ENCODE measurements around the gene TMEM183A.
"Not testable (repeated sequence)": the region's sequence is repeated elsewhere in the genome, so short reads cannot be mapped to it uniquely, and the experiment has no call there.

The TMEM183A gene, protein sequence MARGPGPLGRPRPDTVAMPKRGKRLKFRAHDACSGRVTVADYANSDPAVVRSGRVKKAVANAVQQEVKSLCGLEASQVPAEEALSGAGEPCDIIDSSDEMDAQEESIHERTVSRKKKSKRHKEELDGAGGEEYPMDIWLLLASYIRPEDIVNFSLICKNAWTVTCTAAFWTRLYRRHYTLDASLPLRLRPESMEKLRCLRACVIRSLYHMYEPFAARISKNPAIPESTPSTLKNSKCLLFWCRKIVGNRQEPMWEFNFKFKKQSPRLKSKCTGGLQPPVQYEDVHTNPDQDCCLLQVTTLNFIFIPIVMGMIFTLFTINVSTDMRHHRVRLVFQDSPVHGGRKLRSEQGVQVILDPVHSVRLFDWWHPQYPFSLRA

DNA sequence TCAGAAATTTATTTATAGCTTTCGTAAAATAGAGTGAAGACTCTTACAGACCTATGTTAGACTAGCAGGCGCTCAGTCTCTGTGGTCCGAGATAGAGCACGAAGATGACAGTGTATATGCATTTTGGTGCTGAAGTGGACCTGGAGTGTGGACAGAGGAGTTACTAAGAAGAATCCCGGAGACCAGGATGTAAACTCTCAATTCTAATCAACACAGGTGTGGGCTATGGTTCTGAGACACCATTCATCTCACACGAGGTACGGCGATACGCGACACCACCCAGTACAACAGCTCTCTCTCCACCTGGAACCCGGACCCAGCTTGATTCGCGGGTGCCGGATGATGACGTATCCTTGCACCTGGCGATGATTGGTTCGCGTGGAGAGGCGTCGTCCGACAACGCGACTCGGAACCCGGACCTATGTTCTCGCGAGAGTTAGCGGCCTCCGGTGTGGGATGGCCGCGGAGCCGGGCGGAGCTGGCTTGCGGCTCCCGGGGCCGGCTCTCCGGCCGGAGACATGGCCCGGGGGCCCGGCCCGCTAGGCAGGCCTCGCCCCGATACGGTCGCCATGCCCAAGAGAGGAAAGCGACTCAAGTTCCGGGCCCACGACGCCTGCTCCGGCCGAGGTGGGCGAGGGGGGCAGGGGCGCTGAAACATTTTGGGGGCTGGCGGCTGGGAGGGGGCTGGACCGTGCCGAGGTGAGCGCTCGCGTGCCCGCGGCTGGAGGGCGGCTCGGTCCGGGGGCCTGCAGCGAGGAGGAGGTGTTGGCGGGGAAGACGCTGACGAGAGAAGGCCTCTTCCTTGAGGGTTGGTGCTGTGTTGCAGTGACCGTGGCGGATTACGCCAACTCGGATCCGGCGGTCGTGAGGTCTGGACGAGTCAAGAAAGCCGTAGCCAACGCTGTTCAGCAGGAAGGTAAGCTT lies at the start of gene TMEM183A:
TSS of gene TMEM183A (plus strand) at position 427 of the 924 bp plus-strand sequence. CDS start at position 519, 92 bp downstream.
- peak; percentile 94 for DNase-seq

DNA sequence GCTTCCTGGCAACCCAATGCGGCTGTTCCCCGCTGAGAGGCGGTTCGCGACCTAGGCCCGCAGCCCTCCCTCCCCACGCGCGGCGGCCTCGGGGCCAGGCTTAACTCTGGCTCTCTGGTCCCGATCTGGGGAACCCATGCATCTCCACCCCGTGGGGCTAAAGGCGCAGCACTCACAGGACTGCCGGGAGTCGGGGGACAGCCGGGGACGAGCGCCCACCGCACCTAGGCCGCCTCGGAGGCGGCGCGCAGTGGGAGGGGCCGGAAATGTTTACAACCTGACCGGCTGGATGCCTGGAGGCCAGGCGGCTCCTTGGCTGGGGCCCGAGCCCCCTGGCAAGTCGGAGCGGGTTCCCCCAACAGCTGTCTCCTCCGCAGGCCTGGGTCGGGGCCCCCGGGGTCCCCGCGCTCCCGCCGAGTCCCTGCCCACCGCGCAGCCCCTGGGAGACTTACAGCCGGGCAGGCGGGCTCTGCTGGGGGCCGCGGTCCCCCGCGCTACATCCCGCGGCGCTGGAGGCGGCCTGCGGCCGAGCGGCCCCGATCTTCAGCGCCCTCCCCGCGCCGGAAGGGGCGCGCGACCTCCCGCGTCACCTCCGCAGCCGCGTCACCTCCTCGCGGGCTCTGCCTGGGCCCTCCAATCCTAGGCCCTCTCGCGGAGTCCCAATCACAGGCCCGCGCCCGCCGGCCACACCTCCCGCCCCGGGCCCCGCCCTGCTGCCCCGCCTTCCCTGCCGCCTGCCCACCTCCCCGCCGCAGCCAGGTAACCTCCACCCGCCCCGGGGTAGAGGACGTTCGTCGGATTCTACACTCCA lies 49.2 kb upstream of the TMEM183A start, which contains the start of gene ADIPOR1:
TSS of gene ADIPOR1 (minus strand) at position 580 of the 811 bp plus-strand sequence. CDS start 7,242 bp downstream, outside the sequence.
- peak; percentile 82 for DNase-seq

DNA sequence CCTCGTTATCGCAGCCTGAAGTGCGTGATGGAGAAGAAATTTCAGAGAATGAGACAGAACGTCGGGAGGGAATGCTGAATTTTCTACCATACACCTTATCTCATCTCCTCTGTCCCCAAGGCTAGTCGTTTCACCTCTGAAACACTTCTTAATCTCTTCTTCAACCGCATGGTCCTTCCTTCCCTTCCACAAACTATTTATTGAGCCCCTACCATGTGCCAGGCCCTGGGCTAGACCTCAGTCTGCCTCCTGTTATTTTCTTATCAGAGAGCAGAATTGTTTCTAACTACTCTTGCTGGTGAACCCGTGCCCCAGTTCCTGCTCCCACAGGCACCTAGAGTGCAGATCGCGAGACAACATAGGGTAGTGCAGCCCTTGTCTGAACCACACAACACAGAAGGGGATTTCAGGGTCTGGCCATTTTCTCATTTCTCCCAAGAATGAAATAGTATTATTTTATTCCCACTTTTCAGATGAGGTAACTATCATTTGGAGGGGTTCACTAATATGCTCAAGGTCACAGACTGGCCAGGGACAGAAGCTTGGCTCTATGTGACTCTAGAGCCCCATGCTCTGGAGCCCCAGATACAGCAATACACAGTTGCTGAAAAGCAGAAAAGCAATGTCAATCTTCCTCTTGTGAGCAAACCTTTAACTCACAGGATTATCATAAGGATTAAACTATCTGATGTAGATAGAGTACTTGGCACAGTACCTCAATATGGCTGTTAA lies 48.5 kb upstream of the TMEM183A start:
- DNase-seq, result no peak

DNA sequence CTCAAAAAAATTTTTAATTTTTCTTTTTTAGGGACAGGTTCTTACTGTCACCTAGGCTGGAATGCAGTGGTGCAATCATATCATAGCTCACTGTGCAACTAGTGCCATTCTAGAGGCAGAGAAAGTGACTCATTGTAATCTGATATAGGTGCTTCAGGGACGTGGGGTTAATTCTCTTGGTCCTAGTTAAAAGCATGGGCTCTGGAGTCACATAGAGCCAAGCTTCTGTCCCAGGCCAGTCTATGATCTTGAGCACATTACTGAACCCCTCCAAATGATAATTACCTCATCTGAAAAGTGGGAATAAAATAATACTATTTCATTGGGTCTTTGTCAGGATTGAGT lies 47.9 kb upstream of the TMEM183A start:
- DNase-seq, result no peak

DNA sequence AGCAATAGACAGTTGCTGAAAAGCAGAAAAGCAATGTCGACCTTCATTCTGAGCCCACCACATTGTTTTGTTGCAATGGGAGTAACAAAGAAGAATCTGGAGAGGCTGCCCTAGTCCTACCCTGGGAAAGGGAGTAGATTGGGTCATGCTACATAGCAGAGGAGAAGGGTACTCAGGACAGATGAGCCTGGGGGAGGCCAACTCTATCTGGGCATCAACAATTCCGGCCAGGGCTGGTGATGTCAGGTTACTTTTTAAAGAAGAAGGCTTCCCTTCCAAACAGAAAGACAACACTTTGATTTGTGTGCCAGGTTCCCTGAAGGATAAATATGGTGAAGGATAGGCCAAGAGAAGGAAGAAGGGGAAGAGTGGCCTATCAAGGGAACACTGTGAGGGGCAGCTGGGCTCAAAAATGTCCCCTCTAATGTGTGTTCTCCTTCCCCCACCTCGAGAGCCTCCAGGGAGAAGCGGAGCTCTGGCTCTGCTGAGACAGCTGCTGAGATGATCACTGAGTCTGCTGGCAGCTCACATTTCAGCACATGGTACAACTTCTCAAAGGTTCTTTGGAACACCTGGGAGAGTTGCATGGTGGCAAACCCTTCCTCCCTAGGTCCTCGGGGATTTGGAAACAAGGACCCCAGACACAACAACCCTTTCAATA lies 45.8 kb upstream of the TMEM183A start:
- no peak for DNase-seq

DNA sequence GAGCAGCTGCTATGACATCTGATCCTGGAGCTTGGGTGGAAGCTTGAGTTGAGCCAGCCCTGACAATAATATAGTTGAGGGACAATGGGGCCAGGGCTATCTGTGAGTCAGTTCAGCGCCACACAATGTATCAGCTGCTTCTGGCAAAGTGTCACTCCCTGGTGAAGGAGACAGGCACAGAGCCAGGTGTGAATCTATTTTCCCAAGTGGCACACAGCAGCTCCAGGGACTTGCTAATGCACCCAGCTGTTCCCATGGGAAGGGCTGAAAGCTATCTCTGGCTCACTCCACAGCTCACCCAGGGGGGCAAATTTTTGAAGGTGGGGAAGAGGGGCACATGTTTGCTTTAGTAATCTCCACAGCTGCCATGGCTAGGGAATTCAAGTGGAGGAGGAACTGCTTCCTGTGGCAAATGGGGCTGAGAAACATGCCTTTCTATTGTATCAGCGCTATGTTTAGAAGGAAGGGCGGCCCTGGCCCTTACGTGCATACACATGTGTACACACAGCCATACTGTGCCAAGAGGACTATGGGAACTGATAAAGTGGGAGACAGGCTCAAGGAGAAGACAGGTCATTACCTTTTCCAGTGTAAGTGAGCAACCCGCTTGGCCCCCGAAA lies 42.3 kb upstream of the TMEM183A start:
- DNase-seq, result no peak

DNA sequence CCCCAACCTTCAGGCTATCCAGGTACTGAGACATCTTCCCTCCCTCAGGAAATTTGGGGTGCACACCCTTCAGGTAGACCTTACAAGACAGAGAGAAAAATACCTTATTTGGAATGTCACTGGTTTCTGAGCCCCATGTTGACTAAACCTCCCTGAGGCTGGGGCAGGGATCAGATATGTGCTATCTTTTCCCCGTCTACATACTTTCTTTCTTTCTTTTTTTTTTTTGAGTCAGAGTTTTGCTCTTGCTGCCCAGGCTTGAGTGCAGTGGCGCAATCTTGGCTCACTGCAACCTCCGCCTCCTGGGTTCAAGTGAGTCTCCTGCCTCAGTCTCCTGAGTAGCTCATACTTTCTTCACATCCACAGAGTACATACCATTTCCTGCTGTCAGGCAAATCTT lies 41.8 kb upstream of the TMEM183A start:
- no peak for DNase-seq

DNA sequence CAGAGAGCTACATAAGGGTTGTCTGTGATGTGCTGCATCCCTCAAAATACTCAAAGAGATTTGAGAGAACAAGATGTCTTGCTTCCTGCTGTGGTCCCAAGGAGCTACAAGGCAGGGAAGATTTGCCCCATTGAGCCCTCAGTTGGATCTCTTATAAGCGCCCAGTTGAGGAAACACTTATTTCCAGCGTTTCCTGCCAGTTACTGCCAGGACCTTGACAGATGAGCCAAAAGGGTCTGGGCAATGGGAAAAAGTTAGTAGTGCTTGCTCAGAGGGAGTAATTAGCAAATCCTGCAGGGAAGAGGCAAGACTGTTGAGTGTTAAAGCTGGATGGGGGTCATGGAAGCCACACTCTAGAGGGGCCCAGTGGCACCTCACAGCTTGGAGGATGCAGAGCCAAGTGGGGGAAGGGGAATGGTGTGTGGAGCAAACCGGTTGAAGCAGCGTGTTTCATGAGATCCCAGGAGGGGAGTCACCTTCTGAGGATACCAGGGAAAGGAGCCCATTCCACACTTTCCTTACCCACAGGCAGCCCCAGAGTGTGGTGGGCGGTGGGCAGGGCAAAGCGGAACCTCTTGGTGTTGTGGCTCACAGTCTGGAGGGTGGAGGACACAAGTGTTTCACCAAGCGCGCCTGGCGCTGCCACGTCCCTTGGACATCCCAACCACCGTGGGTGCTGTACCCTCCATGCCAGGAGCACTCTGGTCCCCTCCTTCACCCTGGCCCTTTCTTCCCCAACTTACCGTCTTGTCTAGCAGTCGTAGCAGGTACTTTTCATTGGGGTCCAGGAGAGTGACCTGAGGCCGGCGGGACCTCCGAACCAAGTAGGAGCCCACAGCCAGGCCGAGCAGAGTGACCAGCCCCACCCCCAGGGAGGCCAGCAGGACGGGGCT lies 40.9 kb upstream of the TMEM183A start:
- no peak for DNase-seq

DNA sequence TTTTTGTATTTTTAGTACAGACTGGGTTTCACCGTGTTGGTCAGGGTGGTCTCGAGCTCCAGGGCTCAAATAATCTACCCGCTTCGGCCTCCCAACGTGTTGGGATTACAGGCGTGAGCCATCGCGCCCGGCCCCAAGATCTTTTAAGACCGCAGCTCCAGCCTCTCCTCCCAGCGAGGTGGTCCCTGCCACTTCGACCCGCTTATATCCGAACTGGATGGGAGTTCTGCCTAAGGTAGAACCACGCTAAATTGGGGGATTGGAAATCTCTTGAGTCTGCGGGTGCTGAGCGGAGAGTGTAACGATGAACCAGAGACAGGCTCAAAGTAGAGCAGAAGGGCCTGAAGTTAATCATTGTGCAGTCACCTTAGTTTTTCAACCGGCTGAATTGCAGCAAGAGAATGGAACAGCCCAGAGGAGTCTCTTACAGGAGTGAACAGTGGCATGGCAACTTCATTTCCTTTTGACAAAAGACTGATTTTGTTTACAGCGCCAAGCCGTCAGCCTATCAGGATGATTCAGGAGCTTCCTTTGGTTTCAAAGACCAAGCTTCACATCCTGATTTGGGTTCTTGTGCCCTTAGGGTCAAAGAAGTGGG lies 39.4 kb upstream of the TMEM183A start:
- peak; percentile 75 for DNase-seq

DNA sequence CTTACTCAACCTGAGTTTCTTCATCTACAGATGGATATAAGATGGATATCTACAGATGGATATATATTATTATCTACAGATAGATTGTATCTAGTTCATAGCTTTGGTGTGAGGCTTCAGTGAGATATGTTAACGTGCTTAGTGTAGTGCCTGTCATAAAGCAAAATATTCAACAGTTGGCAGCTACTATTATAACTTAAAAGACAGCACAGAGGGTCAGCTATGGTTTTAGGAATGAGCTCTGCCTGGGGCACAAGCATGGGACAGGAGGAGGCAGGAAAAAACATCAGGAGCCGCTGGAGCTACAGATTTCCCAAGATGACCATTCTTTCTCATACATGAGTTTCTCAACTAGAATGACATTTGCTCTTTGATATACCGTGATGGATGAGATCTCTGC lies 38.8 kb upstream of the TMEM183A start:
- no peak for DNase-seq

DNA sequence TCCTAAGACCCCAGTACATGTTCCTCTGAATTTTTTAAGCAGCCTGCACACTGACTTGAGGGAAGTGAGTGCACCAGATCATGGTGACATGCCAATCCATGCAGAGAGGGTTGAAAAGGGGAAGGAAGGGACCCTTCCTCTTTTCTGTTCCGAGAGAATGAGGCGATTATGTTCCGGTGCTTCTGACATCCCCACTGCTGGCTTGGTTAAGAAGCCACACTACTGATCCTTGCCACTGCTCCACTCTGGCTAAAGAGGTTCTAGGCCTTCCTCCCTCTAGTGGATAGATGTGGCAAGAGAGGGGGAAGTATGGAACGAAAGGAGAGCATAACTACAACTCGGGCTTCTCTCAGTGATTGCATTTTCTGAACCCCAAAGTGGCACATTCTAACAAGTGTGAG lies 38.3 kb upstream of the TMEM183A start:
- DNase-seq, result peak; percentile 97

DNA sequence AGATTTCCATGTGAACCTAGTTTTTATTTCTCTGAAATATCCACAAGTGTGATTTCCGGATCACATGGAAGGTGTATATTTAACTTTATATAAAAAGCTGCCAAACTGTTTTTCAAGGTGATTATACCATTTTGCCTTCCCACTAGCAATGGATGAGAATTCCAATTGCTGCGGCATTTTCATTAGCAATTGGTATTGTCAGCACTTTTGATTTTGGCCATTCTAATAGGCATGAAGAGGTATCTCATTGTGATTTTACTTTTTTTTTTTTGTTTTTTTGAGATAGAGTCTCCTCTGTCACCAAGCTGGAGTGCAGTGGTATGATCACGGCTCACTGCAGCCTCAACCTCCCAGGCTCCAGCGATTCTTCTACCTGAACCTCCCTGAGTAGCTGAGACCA lies 35.1 kb upstream of the TMEM183A start:
- no peak for DNase-seq

DNA sequence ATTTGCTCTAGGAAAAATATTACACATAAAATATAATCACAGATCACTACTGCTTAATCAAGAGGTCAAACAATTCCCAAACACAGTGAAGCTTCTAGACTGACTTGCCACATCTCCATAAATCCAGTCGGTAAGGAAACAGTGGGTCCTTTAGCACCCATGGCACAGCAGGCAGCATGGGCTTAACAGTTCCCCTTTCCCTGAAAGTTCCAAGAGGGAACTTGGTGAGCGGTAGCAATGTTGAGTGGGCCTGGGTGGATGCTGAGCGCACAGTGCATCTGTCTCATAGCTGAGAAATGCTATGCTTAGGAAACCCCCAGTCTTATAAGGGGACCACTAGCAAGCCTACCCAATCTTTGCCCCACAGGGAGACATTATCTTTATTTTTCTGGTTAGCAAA lies 32.3 kb upstream of the TMEM183A start:
- no peak for DNase-seq

DNA sequence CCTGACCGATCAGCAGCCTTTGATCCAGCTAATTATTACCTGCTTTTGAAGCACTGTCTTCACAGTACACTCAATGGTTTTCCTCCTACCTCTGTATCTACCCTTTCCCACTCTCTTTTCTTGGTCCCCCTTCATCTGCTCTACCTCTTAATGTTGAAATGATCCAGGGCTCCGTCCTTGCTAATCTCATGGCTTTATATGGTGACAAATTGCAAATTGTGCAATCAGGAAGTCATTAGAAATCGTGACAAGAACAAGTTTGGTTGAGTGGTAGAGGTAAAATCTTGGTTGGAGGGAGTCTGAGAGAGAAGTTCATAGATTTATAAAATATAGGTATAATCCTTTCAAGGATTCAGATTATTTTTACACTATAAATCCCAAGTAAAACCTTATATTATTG lies 30.5 kb upstream of the TMEM183A start:
- no peak for DNase-seq

DNA sequence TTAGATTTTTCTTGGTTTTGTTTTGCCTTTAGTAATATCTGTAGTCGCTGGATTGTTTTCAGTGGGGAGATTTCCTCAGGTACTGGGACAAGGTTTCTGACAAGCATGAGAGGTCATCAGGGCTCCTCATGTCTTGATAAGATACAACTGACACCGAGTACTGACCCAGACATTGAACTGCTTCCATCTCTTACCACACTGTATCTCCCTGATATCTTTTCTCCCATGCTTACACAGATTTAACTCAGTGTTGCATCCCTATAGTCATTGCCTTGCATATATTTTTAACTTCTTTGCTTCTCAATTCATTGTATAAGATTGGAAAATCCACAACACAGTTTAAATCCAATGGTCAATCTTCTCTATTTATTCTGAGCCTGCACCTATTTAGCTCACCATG lies 27.7 kb upstream of the TMEM183A start:
- DNase-seq, result no peak

DNA sequence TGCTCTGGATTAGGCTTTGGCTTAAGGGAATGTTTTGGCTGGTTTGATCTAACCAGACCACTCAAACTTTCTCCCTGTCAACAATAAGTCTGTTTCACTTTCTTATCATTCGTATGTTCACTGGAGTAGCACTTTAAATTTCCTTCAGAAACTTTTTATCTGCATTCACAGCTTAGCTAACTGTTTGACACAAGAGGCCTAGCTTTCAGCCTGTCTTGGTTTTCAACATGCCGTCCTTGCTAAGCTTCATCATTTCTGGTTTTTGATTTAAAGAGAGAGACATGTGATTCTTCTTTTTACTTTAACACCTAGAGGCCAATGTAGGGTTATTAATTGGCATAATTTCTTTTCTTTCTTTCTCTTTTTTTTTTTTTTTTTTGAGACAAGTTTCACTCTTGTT lies 25.2 kb upstream of the TMEM183A start:
- no peak for DNase-seq

DNA sequence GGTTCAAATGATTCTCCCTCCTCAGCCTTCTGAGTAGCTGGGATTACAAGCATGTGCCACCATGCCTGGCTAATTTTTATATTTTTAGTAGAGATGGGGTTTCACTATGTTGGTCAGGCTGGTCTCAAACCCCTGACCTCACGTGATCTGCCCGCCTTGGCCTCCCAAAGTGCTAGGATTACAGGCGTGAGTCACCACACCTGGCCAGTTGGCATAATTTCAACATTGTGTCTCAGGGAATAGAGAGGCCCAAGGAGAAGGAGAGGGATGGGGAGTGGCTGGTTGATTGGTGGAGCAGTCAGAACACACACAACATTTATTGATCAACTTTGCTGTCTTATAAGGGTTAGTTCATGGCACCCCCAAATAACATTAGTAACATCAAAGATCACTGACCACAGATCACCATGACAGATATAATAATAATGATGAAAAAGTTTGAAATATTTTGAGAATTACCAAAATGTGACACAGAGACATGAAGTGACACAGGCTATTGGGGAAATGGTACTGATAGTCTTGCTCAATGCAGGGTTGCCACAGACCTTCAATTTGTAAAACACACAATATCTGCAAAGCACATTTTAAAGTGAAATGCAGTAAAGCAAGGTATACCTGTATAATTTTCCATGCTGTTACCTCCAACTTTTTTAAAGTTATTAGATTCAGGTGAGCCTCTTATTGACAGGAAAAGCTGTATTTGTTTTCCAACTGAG lies 24.3 kb upstream of the TMEM183A start:
- no peak for DNase-seq

DNA sequence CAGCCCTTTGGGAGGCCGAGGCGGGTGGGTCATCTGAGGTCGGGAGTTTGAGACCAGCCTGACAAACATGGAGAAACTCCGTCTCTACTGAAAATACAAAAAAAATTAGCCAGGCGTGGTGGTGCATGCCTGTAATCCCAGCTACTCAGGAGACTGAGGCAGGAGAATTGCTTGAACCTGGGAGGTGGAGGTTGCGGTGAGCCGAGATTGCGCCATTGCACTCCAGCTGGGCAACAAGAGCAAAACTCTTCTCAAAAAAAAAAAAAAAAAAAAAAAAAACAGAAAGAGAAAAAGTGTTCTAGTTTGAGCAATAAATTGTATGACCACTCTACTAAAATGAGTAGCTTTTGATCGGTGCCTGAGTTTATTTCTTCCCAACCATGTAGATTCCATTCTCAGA lies 21.1 kb upstream of the TMEM183A start:
- not testable (repeated sequence) for DNase-seq

DNA sequence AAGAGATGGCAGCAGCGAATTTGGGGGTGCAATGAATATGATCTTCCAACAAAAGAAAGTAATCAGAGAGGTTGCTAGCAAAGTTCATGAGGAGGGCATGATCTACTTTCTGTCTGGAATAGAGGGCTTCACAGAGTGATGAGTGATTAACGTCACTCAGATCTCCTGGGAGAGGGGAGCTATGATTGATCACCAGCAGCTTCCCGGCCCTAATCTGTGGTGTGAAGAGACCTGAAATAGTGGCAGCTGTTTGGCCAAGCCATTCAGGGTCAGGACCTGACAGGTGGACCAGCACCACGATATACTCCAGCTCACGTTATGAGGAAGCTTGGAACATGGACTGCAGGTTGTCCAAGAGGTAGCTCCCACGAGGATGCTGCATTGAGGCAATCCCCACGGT lies 19.9 kb upstream of the TMEM183A start:
- DNase-seq, result no peak
